HepG2 (cell line): ENCODE data around the gene FKBP1A. TPM values are rescaled to one million over a fixed set of nuclear protein-coding genes. Genes with fewer than 3 reads are reported as not detected.

Experiments
- ATAC-seq: fragments of 200-7000 bp; cut with Tn5 transposase; 3 replicates; pipeline ENCODE4 v1.9.1; 2020; ENCODE audit warnings: mild to moderate bottlenecking, moderate library complexity
- BruUV-seq: library from RNA; stranded (reverse); fragments of 400-500 nt; replicated peaks from 2 replicates; lab custom pipeline; 2021; lab: Mats Ljungman, UMichigan
- CTCF ChIA-PET: fragments of 300-600 bp; formaldehyde crosslinking; extraction: SDS; loops from one replicate; lab custom pipeline; 2021; ENCODE audit warnings: low total read pairs, inconsistent platforms, low intra/inter-chr PET ratio; lab: Yijun Ruan, JAX
- POLR2A ChIA-PET: fragments of 350-600 bp; sonication (Branson Sonifier 250); formaldehyde crosslinking; loops from one replicate; lab custom pipeline; 2020; ENCODE audit warnings: antibody characterized with exemption, inconsistent platforms; lab: Yijun Ruan, JAX
- DNase-seq: peaks from one replicate; pipeline ENCODE4 v3.0.0-alpha.2; 2015; ENCODE audit warnings: low spot score
- FAIRE-seq: peaks from 3 replicates; lab custom pipeline; 2011; peaks lifted over from hg19 to GRCh38; lab: Jason Lieb, UNC
- H2AFZ ChIP-seq: one replicate; pipeline ENCODE4 v1.6.1; 2011; ENCODE audit warnings: low read length, inconsistent platforms
- H3K27ac ChIP-seq: fragments of 300-600 bp; 3 replicates; pipeline ENCODE4 v1.8.0; 2011; ENCODE audit warnings: mixed run types, mild to moderate bottlenecking, mixed read lengths, low read length, inconsistent platforms; ENCODE audit not compliant: insufficient read depth; ENCODE audit errors: extremely low read length
- H3K27me3 ChIP-seq, 2 experiments: fragments of 200-600 bp in 1 of 2; 2 replicates in 1 of 2; 3 replicates in 1 of 2; pipeline versions ENCODE4 v1.6.0 to v1.8.0; 2011; ENCODE audit warnings: low read length in 2 of 2, mild to moderate bottlenecking in 2 of 2, moderate library complexity in 2 of 2, inconsistent platforms in 1 of 2; ENCODE audit not compliant: insufficient read depth in 2 of 2, control insufficient read depth in 1 of 2
- H3K36me3 ChIP-seq, 2 experiments: fragments of 200-600 bp in 1 of 2; replicated peaks in 1 of 2; 2 replicates in 1 of 2; 3 replicates in 1 of 2; pipeline versions ENCODE4 v1.5.1 to v1.8.0; 2011; ENCODE audit warnings: low read length in 2 of 2, inconsistent platforms in 1 of 2; ENCODE audit not compliant: insufficient read depth in 2 of 2, control insufficient read depth in 1 of 2
- H3K4me1 ChIP-seq: 2 replicates; pipeline ENCODE4 v1.5.1; 2012; ENCODE audit warnings: low read length, inconsistent platforms; ENCODE audit not compliant: insufficient read depth
- H3K4me2 ChIP-seq: 2 replicates; pipeline ENCODE4 v1.6.0; 2011; ENCODE audit warnings: low read depth, low read length, inconsistent platforms
- H3K4me3 ChIP-seq, 3 experiments: fragments of 200-600 bp in 1 of 3; sonication (generic), shearing (Covaris generic) in 1 of 3; replicated peaks in 1 of 3; 2 replicates each; pipeline ENCODE4 v1.5.1; 2011 to 2016; ENCODE audit warnings: low read length in 3 of 3, inconsistent platforms in 2 of 3, low read depth in 2 of 3, mild to moderate bottlenecking in 2 of 3, control low read depth in 1 of 3, mixed read lengths in 1 of 3; ENCODE audit not compliant: insufficient read depth in 1 of 3
- H3K79me2 ChIP-seq: one replicate; pipeline ENCODE4 v1.6.1; 2011; ENCODE audit warnings: low read length, inconsistent platforms; ENCODE audit not compliant: insufficient read depth
- H3K9ac ChIP-seq: 2 replicates; pipeline ENCODE4 v1.6.0; 2011; ENCODE audit warnings: mild to moderate bottlenecking, low read depth, low read length, inconsistent platforms; ENCODE audit not compliant: insufficient read depth
- H3K9me3 ChIP-seq: 2 replicates; pipeline ENCODE4 v1.5.1; 2012; ENCODE audit warnings: mild to moderate bottlenecking, low read length
- H4K20me1 ChIP-seq: 2 replicates; pipeline ENCODE4 v1.6.0; 2011; ENCODE audit warnings: inconsistent platforms, mild to moderate bottlenecking, low read length, moderate library complexity; ENCODE audit not compliant: insufficient read depth
- ATF7-NPFF ChIP-seq: sonication (generic); formaldehyde crosslinking; IDR thresholded peaks from 2 replicates; pipeline ENCODE4 v1.8.1; 2023; ENCODE audit warnings: mild to moderate bottlenecking, low read depth, missing genetic modification reagents, moderate library complexity
- EP300 ChIP-seq, 3 experiments: sonication (generic) in 1 of 3; formaldehyde crosslinking in 1 of 3; IDR thresholded peaks; 2 replicates each; pipeline versions ENCODE4 v1.5.1 to v1.6.1; 2011 to 2020; ENCODE audit warnings: low read depth in 2 of 3, low read length in 2 of 3, borderline replicate concordance in 1 of 3, improper control_type of control experiment in 1 of 3, mild to moderate bottlenecking in 1 of 3, missing genetic modification reagents in 1 of 3, moderate library complexity in 1 of 3
- HNF4A ChIP-seq: sonication (generic); formaldehyde crosslinking; IDR thresholded peaks from 2 replicates; pipeline ENCODE4 v1.4.0; 2020; ENCODE audit warnings: missing genetic modification reagents
- PAF1 ChIP-seq: IDR thresholded peaks from 2 replicates; pipeline ENCODE4 v1.6.1; 2016; ENCODE audit warnings: missing genetic modification reagents, missing compliant biosample characterization
- RBFOX2 ChIP-seq: fragments of 200-400 bp; formaldehyde crosslinking; IDR thresholded peaks from 2 replicates; pipeline ENCODE4 v1.6.1; 2017; ENCODE audit warnings: low read depth, mild to moderate bottlenecking, low read length
- ZBTB7A ChIP-seq: sonication (generic); formaldehyde crosslinking; IDR thresholded peaks from 2 replicates; pipeline ENCODE4 v1.8.0; 2022; ENCODE audit warnings: mild to moderate bottlenecking, missing genetic modification reagents
- WGBS: methylation state at CpG from one replicate; pipeline ENCODE4 v1.1.6; 2017; ENCODE audit warnings: low lambda C conversion rate; 5-methylcytosine and 5-hydroxymethylcytosine counted together
- in situ Hi-C: cut with HindIII; loops from 2 replicates; pipeline ENCODE4 v1.10.0; 2017; ENCODE audit warnings: low pct_unique_long_range_greater_than_20kb; ENCODE audit not compliant: extremely low pct_ligation_motif_present
- intact Hi-C: fragments of 100-400 bp; cut with micrococcal nuclease; formaldehyde crosslinking; loops from one replicate; pipeline ENCODE4 v1.10.0; 2022; ENCODE audit not compliant: unreplicated experiment
- polyA plus RNA-seq, 8 experiments: library from polyadenylated mRNA; depleted of rRNA in 3 of 8; stranded (reverse) in 7 of 8; unstranded in 1 of 8; fragments of >200 nt; fragmentation: Illumina TruSeq in 4 of 8; extraction: Trizol in 4 of 8; gene quantifications; 2 replicates each; pipeline versions ENCODE4 v1.2.1 to v1.2.3, GENCODE V29; 2011 to 2016; ENCODE audit warnings: low read depth in 4 of 8, missing spikeins in 1 of 8, mixed read lengths in 1 of 8; ENCODE audit not compliant: insufficient read depth in 1 of 8
- total RNA-seq, 5 experiments: library from RNA; depleted of rRNA; stranded (reverse); fragments of >200 nt; fragmentation: Illumina TruSeq; extraction: Trizol; gene quantifications; 2 replicates each; pipeline ENCODE4 v1.2.3, GENCODE V29; 2016; ENCODE audit warnings: low read depth in 1 of 5

The FKBP1A gene
- total and polyA plus RNA-seq, 2 of the 13 experiments (the other 11 are each of a cell fraction or from before 2014, with no cell fraction given): 119 to 468 TPM

- TF ChIP-seq RBFOX2: peak; percentile 45
- 0 out of 2 replicates have a peak, but pooled peaks have one; percentile 34 for TF ChIP-seq ZBTB7A (CRISPR knock-in tag)
- no peak for TF ChIP-seq PAF1 (CRISPR knock-in tag)
- 0 out of 2 replicates have a peak, but pooled peaks have one; percentile 10 for TF ChIP-seq HNF4A (CRISPR knock-in tag)
Measured at GRCh38 chr20:1389703-1390580, 2.9 kb downstream of the FKBP1A start (continued).

GRCh38 chr20:1388741-1389483, 3.9 kb downstream of the FKBP1A start:
- intact Hi-C loops: no loop called here
- H3K4me1 ChIP-seq: peaks cover 66% of the 10 kb centered on the region

More at GRCh38 chr20:1388741-1389483, 3.9 kb downstream of the FKBP1A start:
- Histone ChIP-seq H3K4me2 (peak overlapping the region; percentile 34), H3K36me3 (peaks cover 9 to 44% of the 10 kb centered on the region in 2 experiments), H3K9ac (no peak overlapping the region), H3K79me2 (peaks cover 87% of the 10 kb centered on the region), H3K9me3 (no peaks in the 10 kb centered on the region), H3K27me3 (no peaks in the 10 kb centered on the region; a peak in 1 of 5 replicates), H3K4me3 (no peak overlapping the region; a peak in 1 of 6 replicates), H4K20me1 (peaks cover 71% of the 10 kb centered on the region), H3K27ac (no peak overlapping the region), H2AFZ (no peak overlapping the region)
- no peak for DNase-seq
- no peak for FAIRE-seq
- no peak for ATAC-seq
- no peak for TF ChIP-seq EP300 (IDR thresholded peaks at IDR 0.05; ENCODE audit: low read depth in 2 of 2, low read length in 2 of 2)
- TF ChIP-seq EP300 (CRISPR knock-in tag; IDR thresholded peaks at IDR 0.05; ENCODE audit: borderline replicate concordance): 0 out of 2 replicates have a peak, but pooled peaks have one; percentile 27
- no peak for TF ChIP-seq ATF7-NPFF
- in situ Hi-C loops: no loop called here
- 89% methylated on average over 10 of the region's 10 CpGs for WGBS
- ChIA-PET CTCF (no interaction called here), POLR2A (interaction anchor here (1.1 kb wide), 1 partner anchor 77 kb away, joined by 3 read pairs; the partner anchor contains the start of gene NSFL1C)
- BruUV-seq: no TSS peak
